ENCODE data around the gene TMEM260. TPM values are rescaled to one million over a fixed set of nuclear protein-coding genes. Genes with fewer than 3 reads are reported as not detected.
"Not testable (repeated sequence)": the region's sequence is repeated elsewhere in the genome, so short reads cannot be mapped to it uniquely, and the experiment has no call there.

TMEM260 gene
- polyA plus RNA-seq, 1 of the 3 experiments (the other 2 are of a cell fraction) = 5.4 TPM

- Histone ChIP-seq H4K20me1 (ENCODE audit: insufficient read depth) (no peaks in the 10 kb centered on the region), H3K79me2 (ENCODE audit: insufficient read depth) (no peaks in the 10 kb centered on the region), H3K9me2 (no peaks in the 10 kb centered on the region), H3K27ac (ENCODE audit: low read depth in 2 of 2, low read length in 1 of 2) (no peak overlapping the region), H3K4me2 (no peak overlapping the region), H3K9ac (no peak overlapping the region), H2AFZ (ENCODE audit: low read depth) (no peak overlapping the region), H3K36me3 (replicated peaks in 1 of 2; ENCODE audit: control insufficient read depth in 1 of 2, insufficient read depth in 2 of 2, low read length in 1 of 2) (no peaks in the 10 kb centered on the region), H3K9me3 (no peaks in the 10 kb centered on the region), H3K4me1 (ENCODE audit: control insufficient read depth in 1 of 2, insufficient read depth in 2 of 2, low read depth in 1 of 2, low read length in 1 of 2) (no peaks in the 10 kb centered on the region), H3K4me3 (ENCODE audit: low read depth in 2 of 2, low read length in 1 of 2) (no peak overlapping the region), H3F3A (replicated peaks; ENCODE audit: insufficient read depth) (no peaks in the 10 kb centered on the region), H3K27me3 (ENCODE audit: insufficient read depth) (peaks cover 51% of the 10 kb centered on the region; the same call in 1 of the 2 replicates)
- no peak for TF ChIP-seq RFX5 (IDR thresholded peaks at IDR 0.05; ENCODE audit: low read length)
- ChIA-PET CTCF (no interaction called here), POLR2A (no interaction called here)
- 5% methylated on average over 3 of the region's 3 CpGs for WGBS (ENCODE audit: low lambda C conversion rate)
- no peak for DNase-seq
These were observed 115.0 kb downstream of the TMEM260 start for GRCh38 chr14:56694609-56695008.

GRCh38 chr14:56695216-56695615 lies 115.6 kb downstream of the TMEM260 start:
- H3K9me2 ChIP-seq; H3K4me3 ChIP-seq (ENCODE audit: low read depth in 2 of 2, low read length in 1 of 2); DNase-seq; CTCF ChIA-PET; POLR2A ChIA-PET; H3K79me2 ChIP-seq (ENCODE audit: insufficient read depth); H3K4me2 ChIP-seq; H3K27ac ChIP-seq (ENCODE audit: low read depth in 2 of 2, low read length in 1 of 2); H3K9me3 ChIP-seq; H3K36me3 ChIP-seq (replicated peaks in 1 of 2; ENCODE audit: control insufficient read depth in 1 of 2, insufficient read depth in 2 of 2, low read length in 1 of 2); H3K9ac ChIP-seq; H4K20me1 ChIP-seq (ENCODE audit: insufficient read depth); H3K4me1 ChIP-seq (ENCODE audit: control insufficient read depth in 1 of 2, insufficient read depth in 2 of 2, low read depth in 1 of 2, low read length in 1 of 2); H3F3A ChIP-seq (replicated peaks; ENCODE audit: insufficient read depth); H2AFZ ChIP-seq (ENCODE audit: low read depth): not testable (repeated sequence)
- WGBS (ENCODE audit: low lambda C conversion rate) = 12% methylated on average over 9 of the region's 9 CpGs
- peaks cover 55% of the 10 kb centered on the region; the same call in 1 of the 2 replicates for H3K27me3 ChIP-seq (ENCODE audit: insufficient read depth)

Other genes starting within 250 kb of the TMEM260 start
- gene OTX2, start 230.7 kb downstream of the TMEM260 start, polyA plus RNA-seq (2012; rRNA removed) = not detected in 2 replicates